Measurements from ENCODE around the gene PPM1E. TPM values are rescaled to one million over a fixed set of nuclear protein-coding genes. Genes with fewer than 3 reads are reported as not detected.

PPM1E gene
- polyA plus RNA-seq, 2 of the 4 experiments (the other 2 are of a cell fraction) = 0.05 to 0.25 TPM

GRCh38 chr17:58811290-58811689, 55.6 kb downstream of the PPM1E start:
- no peak for FAIRE-seq
- POLR2A ChIA-PET = no interaction called here

GRCh38 chr17:58813712-58814111, 58.1 kb downstream of the PPM1E start:
- Histone ChIP-seq H3K9me3 (no peaks in the 10 kb centered on the region), H3K4me3 (no peak overlapping the region), H3K27ac (no peak overlapping the region), H3K4me2 (no peak overlapping the region), H3K4me1 (no peaks in the 10 kb centered on the region)
- TF ChIP-seq MAZ (IDR thresholded peaks at IDR 0.05; ENCODE audit: borderline replicate concordance, low read depth, low read length) (no peak), FOXS1 (CRISPR knock-in tag; IDR thresholded peaks at IDR 0.05) (no peak), TFCP2L1 (CRISPR knock-in tag; IDR thresholded peaks at IDR 0.05) (no peak), EP300 (IDR thresholded peaks at IDR 0.05) (no peak), HMGXB4 (CRISPR knock-in tag; IDR thresholded peaks at IDR 0.05; ENCODE audit: borderline replicate concordance) (no peak), FOSB (CRISPR knock-in tag; IDR thresholded peaks at IDR 0.05) (no peak), NFE2L2 (conservative IDR thresholded peaks at IDR 0.05; ENCODE audit: low read length) (no peak), ZNF302 (CRISPR knock-in tag; IDR thresholded peaks at IDR 0.05) (no peak), FOSL2 (IDR thresholded peaks at IDR 0.05) (no peak), FOSL2 (CRISPR knock-in tag; IDR thresholded peaks at IDR 0.05) (no peak), HEYL (CRISPR knock-in tag; IDR thresholded peaks at IDR 0.05) (no peak)
- ATAC-seq = no peak
- ChIA-PET CTCF (interaction anchor here (0.7 kb wide), 1 partner anchor 174 kb away, joined by 3 read pairs; no protein-coding TSS in a partner anchor), POLR2A (no interaction called here)
- no peak for FAIRE-seq
- no peak for DNase-seq (ENCODE audit: low read depth in 1 of 2, low spot score in 1 of 2)

More at GRCh38 chr17:58811290-58811689, 55.6 kb downstream of the PPM1E start:
- Histone ChIP-seq H3K4me3 (no peak overlapping the region), H3K27ac (no peak overlapping the region), H3K4me1 (no peaks in the 10 kb centered on the region), H3K4me2 (no peak overlapping the region), H3K9me3 (no peaks in the 10 kb centered on the region)
- 80% methylated on average over 3 of the region's 3 CpGs for WGBS (ENCODE audit: missing lambda C conversion rate)
- no peak for TF ChIP-seq BCL3 (IDR thresholded peaks at IDR 0.05)
- TF ChIP-seq CEBPB (IDR thresholded peaks at IDR 0.05) = peak; percentile 88 to 92
- CTCF ChIA-PET = no interaction called here
- ATAC-seq (no peak), DNase-seq (ENCODE audit: low read depth in 1 of 2, low spot score in 1 of 2) (no peak)

- WGBS (ENCODE audit: missing lambda C conversion rate) = 11% methylated on average over 4 of the region's 4 CpGs
- no peak overlapping the region for H3K4me3 ChIP-seq
- TF ChIP-seq HOXB13 (CRISPR knock-in tag; IDR thresholded peaks at IDR 0.05; ENCODE audit: low read depth) = no peak
- TF ChIP-seq RNF2 (IDR thresholded peaks at IDR 0.05; ENCODE audit: borderline replicate concordance, low read depth) = no peak
- no peak for TF ChIP-seq JUN (IDR thresholded peaks at IDR 0.05)
- no peak overlapping the region for H3K27ac ChIP-seq
- H3K4me1 ChIP-seq = no peaks in the 10 kb centered on the region
- FAIRE-seq (peak; percentile 95), DNase-seq (ENCODE audit: low read depth in 1 of 2, low spot score in 1 of 2) (no peak), ATAC-seq (no peak)
- H3K4me2 ChIP-seq = no peak overlapping the region
- CTCF ChIA-PET = interaction anchor here (0.7 kb wide), 1 partner anchor 11 kb away, joined by 3 read pairs; no protein-coding TSS in a partner anchor
- POLR2A ChIA-PET = no interaction called here
- no peaks in the 10 kb centered on the region for H3K9me3 ChIP-seq
Observed at GRCh38 chr17:58818654-58819053, 63.0 kb downstream of the PPM1E start.

GRCh38 chr17:58822148-58823050, 66.7 kb downstream of the PPM1E start:
- TF ChIP-seq HDAC2 (IDR thresholded peaks at IDR 0.05) = no peak
- peak; percentile 94 for TF ChIP-seq ZC3H11A (IDR thresholded peaks at IDR 0.05)
- TF ChIP-seq TFCP2L1 (CRISPR knock-in tag; IDR thresholded peaks at IDR 0.05) = no peak
- WGBS (ENCODE audit: missing lambda C conversion rate) = 37% methylated on average over 6 of the region's 6 CpGs
- Histone ChIP-seq H3K4me3 (no peak overlapping the region), H3K4me1 (no peaks in the 10 kb centered on the region), H3K9me3 (no peaks in the 10 kb centered on the region), H3K27ac (no peak overlapping the region), H3K4me2 (no peak overlapping the region)
- ATAC-seq (no peak), DNase-seq (ENCODE audit: low read depth in 1 of 2, low spot score in 1 of 2) (no peak), FAIRE-seq (no peak)
- POLR2A ChIA-PET = no interaction called here
- CTCF ChIA-PET = no interaction called here

All from A549 (cell line).